Fibroblast of villous mesenchyme (primary cell): ENCODE data around the gene ZFY. TPM values are rescaled to one million over a fixed set of nuclear protein-coding genes. Genes with fewer than 3 reads are reported as not detected.
A peak's percentile ranks its signal among the peaks of the same experiment; 100 is the strongest.

Experiments used
- DNase-seq: peaks from one replicate; pipeline ENCODE4 v3.0.0-alpha.2; 2010; ENCODE audit warnings: low read depth
- H3K4me3 ChIP-seq: 2 replicates; pipeline ENCODE4 v1.5.1; 2011; ENCODE audit warnings: low read depth, mild to moderate bottlenecking, low read length
- total RNA-seq: library from RNA; depleted of rRNA; stranded (reverse); fragments of >200 nt; gene quantifications from 2 replicates; pipeline ENCODE4 v1.2.3, GENCODE V29; 2012
- TF ChIP-seq, protein P1 (sequence below): IDR thresholded peaks from 2 replicates; pipeline ENCODE4 v1.5.1; 2012; ENCODE audit warnings: low read depth, mild to moderate bottlenecking, low read length; ENCODE audit not compliant: insufficient read depth

Gene ZFY
- total RNA-seq, 1 donor: 1.7 TPM

- DNase-seq: no peak
- no peak overlapping the region for H3K4me3 ChIP-seq
- TF ChIP-seq, protein P1, sequence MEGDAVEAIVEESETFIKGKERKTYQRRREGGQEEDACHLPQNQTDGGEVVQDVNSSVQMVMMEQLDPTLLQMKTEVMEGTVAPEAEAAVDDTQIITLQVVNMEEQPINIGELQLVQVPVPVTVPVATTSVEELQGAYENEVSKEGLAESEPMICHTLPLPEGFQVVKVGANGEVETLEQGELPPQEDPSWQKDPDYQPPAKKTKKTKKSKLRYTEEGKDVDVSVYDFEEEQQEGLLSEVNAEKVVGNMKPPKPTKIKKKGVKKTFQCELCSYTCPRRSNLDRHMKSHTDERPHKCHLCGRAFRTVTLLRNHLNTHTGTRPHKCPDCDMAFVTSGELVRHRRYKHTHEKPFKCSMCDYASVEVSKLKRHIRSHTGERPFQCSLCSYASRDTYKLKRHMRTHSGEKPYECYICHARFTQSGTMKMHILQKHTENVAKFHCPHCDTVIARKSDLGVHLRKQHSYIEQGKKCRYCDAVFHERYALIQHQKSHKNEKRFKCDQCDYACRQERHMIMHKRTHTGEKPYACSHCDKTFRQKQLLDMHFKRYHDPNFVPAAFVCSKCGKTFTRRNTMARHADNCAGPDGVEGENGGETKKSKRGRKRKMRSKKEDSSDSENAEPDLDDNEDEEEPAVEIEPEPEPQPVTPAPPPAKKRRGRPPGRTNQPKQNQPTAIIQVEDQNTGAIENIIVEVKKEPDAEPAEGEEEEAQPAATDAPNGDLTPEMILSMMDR: no peak
Measured at GRCh38 chrY:2950655-2951054, 15.5 kb downstream of the ZFY start.

GRCh38 chrY:2952912-2953311, 17.7 kb downstream of the ZFY start:
- peak; percentile 2 for DNase-seq
- TF ChIP-seq, protein P1: no peak
- H3K4me3 ChIP-seq: no peak overlapping the region

- DNase-seq: no peak
- TF ChIP-seq, protein P1: no peak
- no peak overlapping the region for H3K4me3 ChIP-seq
Measured at GRCh38 chrY:2954735-2955134, 19.6 kb downstream of the ZFY start.

DNA sequence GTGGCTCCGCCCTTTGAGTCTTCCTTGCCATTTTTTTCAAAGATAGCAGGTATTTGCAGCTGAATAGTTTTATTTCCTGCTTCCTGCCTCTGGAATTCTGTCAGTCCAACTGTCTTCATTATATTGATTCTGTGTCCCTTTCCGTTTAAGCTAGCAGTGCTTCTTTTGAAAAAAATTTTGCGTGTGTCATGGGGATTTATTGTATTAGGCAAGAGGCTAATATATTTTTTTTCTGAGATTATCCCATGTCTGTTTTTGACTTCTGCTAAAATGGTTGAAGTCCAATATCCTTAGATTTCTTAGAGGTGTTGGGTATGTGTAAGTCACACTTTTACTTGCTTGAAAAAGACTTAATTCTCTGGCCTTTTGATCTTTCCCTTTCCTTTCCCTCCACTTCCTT, 20.4 kb downstream of the ZFY start:
- TF ChIP-seq, protein P1: no peak
- no peak for DNase-seq
- H3K4me3 ChIP-seq: no peak overlapping the region

- TF ChIP-seq, protein P1: no peak
Measured at GRCh38 chrY:2962061-2962460, 26.9 kb downstream of the ZFY start.

DNA sequence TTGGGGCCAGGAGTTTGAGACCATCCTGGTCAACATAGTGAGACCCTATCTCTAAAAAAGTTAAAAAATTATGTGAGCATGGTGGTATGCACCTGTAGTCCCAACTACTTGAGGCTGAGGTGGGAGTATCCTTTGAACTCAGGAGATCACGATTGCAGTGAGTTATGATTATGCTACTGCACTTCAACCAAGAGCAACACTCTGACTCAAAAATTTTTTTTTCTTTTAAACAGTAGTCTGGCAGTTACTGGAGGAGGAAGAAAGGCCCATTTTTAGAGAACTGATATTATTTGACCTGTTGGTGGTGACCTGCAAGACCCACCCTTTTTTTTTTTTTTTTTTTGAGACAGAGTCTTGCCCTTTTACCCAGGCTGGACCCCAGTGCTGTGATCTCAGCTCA, 29.6 kb downstream of the ZFY start:
- no peak overlapping the region for H3K4me3 ChIP-seq
- TF ChIP-seq, protein P1: no peak
- no peak for DNase-seq

More at GRCh38 chrY:2962061-2962460, 26.9 kb downstream of the ZFY start:
- no peak for DNase-seq
- H3K4me3 ChIP-seq: no peak overlapping the region

- TF ChIP-seq, protein P1: no peak
- no peak for DNase-seq
- H3K4me3 ChIP-seq: no peak overlapping the region
Measured at GRCh38 chrY:2965629-2966028, 30.4 kb downstream of the ZFY start.
